HEK293 (cell line): ENCODE measurements around the gene ARHGEF40.

Experiments used
- CTCF ChIA-PET: fragments of 350-600 bp; formaldehyde crosslinking; extraction: SDS; loops from one replicate; lab custom pipeline; 2021; ENCODE audit warnings: antibody characterized with exemption; lab: Yijun Ruan, JAX
- POLR2A ChIA-PET: fragments of 300-600 bp; formaldehyde crosslinking; extraction: SDS; loops from one replicate; lab custom pipeline; 2020; ENCODE audit warnings: antibody characterized with exemption, inconsistent platforms; lab: Yijun Ruan, JAX
- H3K27ac ChIP-seq: fragments of 200-500 bp; sonication (Bioruptor generic); 2 replicates; pipeline ENCODE4 v1.5.1; 2014; ENCODE audit warnings: low read depth, low read length, control low read depth, inconsistent platforms; ENCODE audit errors: extremely low read depth
- H3K36me3 ChIP-seq, 2 experiments: fragments of 200-500 bp in 1 of 2; sonication (Bioruptor generic) in 1 of 2; 1 replicate in 1 of 2; 2 replicates in 1 of 2; pipeline ENCODE4 v1.5.1; 2014 to 2017; ENCODE audit warnings: inconsistent platforms in 2 of 2, low read length in 2 of 2; ENCODE audit not compliant: control insufficient read depth in 2 of 2, insufficient read depth in 1 of 2
- H3K4me1 ChIP-seq: fragments of 200-500 bp; sonication (Bioruptor generic); 2 replicates; pipeline ENCODE4 v1.5.1; 2014; ENCODE audit warnings: mild to moderate bottlenecking, low read length, inconsistent platforms; ENCODE audit not compliant: control insufficient read depth, insufficient read depth
- H3K4me3 ChIP-seq: 2 replicates; pipeline ENCODE4 v1.5.1; 2011; ENCODE audit warnings: low read depth, mild to moderate bottlenecking, control low read depth, low read length, moderate library complexity
- H3K9me3 ChIP-seq: fragments of 200-500 bp; sonication (Bioruptor generic); 2 replicates; pipeline ENCODE4 v1.5.1; 2014; ENCODE audit warnings: low read depth, low read length, inconsistent platforms; ENCODE audit not compliant: control insufficient read depth, insufficient read depth
- GLIS1 ChIP-seq: fragments of 450-650 bp; formaldehyde crosslinking; IDR thresholded peaks from 2 replicates; pipeline ENCODE4 v1.5.1; 2016; ENCODE audit warnings: missing biosample characterization, missing genetic modification characterization
- GLIS2 ChIP-seq: fragments of 450-650 bp; formaldehyde crosslinking; IDR thresholded peaks from 2 replicates; pipeline ENCODE4 v1.5.1; 2016; ENCODE audit warnings: missing biosample characterization, missing genetic modification characterization
- KLF16 ChIP-seq: fragments of 450-650 bp; formaldehyde crosslinking; IDR thresholded peaks from 2 replicates; pipeline ENCODE4 v1.5.1; 2017; ENCODE audit warnings: missing biosample characterization, missing genetic modification characterization
- OSR2 ChIP-seq: fragments of 450-650 bp; formaldehyde crosslinking; IDR thresholded peaks from 2 replicates; pipeline ENCODE4 v1.5.1; 2016; ENCODE audit warnings: missing biosample characterization, missing genetic modification characterization
- REST ChIP-seq: fragments of 450-650 bp; formaldehyde crosslinking; IDR thresholded peaks from 2 replicates; pipeline ENCODE4 v1.5.1; 2016; ENCODE audit warnings: missing biosample characterization, missing genetic modification characterization
- SCRT1 ChIP-seq: fragments of 450-650 bp; formaldehyde crosslinking; IDR thresholded peaks from 2 replicates; pipeline ENCODE4 v1.5.1; 2016; ENCODE audit warnings: missing biosample characterization, missing genetic modification characterization, borderline replicate concordance
- ZNF155 ChIP-seq: fragments of 450-650 bp; formaldehyde crosslinking; IDR thresholded peaks from 2 replicates; pipeline ENCODE4 v1.5.1; 2016; ENCODE audit warnings: missing biosample characterization, missing genetic modification characterization
- ZNF211 ChIP-seq: fragments of 450-650 bp; formaldehyde crosslinking; IDR thresholded peaks from 2 replicates; pipeline ENCODE4 v1.5.1; 2016; ENCODE audit warnings: low read depth, missing biosample characterization, missing genetic modification characterization
- ZNF354C ChIP-seq: fragments of 450-650 bp; formaldehyde crosslinking; IDR thresholded peaks from 2 replicates; pipeline ENCODE4 v1.5.1; 2016; ENCODE audit warnings: missing biosample characterization, missing genetic modification characterization, low read depth, borderline replicate concordance
- ZNF37A ChIP-seq: fragments of 450-650 bp; IDR thresholded peaks from 2 replicates; pipeline ENCODE4 v1.5.1; 2018; ENCODE audit warnings: missing biosample characterization, missing genetic modification characterization
- ZNF416 ChIP-seq: fragments of 450-650 bp; formaldehyde crosslinking; IDR thresholded peaks from 2 replicates; pipeline ENCODE4 v1.5.1; 2016; ENCODE audit warnings: missing biosample characterization, missing genetic modification characterization
- ZNF433 ChIP-seq: fragments of 450-650 bp; formaldehyde crosslinking; IDR thresholded peaks from 2 replicates; pipeline ENCODE4 v1.5.1; 2016; ENCODE audit warnings: missing biosample characterization, missing genetic modification characterization, low read depth
- ZNF580 ChIP-seq: fragments of 450-650 bp; formaldehyde crosslinking; IDR thresholded peaks from 2 replicates; pipeline ENCODE4 v1.5.1; 2016; ENCODE audit warnings: missing biosample characterization, missing genetic modification characterization
- ZNF600 ChIP-seq: fragments of 450-650 bp; formaldehyde crosslinking; IDR thresholded peaks from 2 replicates; pipeline ENCODE4 v1.5.1; 2016; ENCODE audit warnings: missing biosample characterization, missing genetic modification characterization

The ARHGEF40 gene

GRCh38 chr14:21072781-21073339, 2.8 kb downstream of the ARHGEF40 start (continued):
- TF ChIP-seq ZNF354C (tag by site-specific recombination): no peak
- no peak for TF ChIP-seq ZNF416 (tag by site-specific recombination)
- TF ChIP-seq ZNF433 (tag by site-specific recombination): no peak
- no peak for TF ChIP-seq ZNF155
- TF ChIP-seq REST (tag by site-specific recombination): no peak

GRCh38 chr14:21073921-21074320, 3.8 kb downstream of the ARHGEF40 start:
- H3K4me1 ChIP-seq: peaks cover 12% of the 10 kb centered on the region
- H3K4me3 ChIP-seq: no peak overlapping the region
- TF ChIP-seq ZNF37A (tag by site-specific recombination): no peak
- no peak for TF ChIP-seq SCRT1 (tag by site-specific recombination)
- no peak for TF ChIP-seq ZNF211 (tag by site-specific recombination)
- TF ChIP-seq OSR2 (tag by site-specific recombination): no peak
- CTCF ChIA-PET: interaction anchor here (4.1 to 4.3 kb wide), 2 partner anchors 31 to 59 kb away, joined by 39 to 61 read pairs; no protein-coding TSS in a partner anchor
- no peak overlapping the region for H3K27ac ChIP-seq
- no peaks in the 10 kb centered on the region for H3K9me3 ChIP-seq
- POLR2A ChIA-PET: no interaction called here
- H3K36me3 ChIP-seq: peaks cover 0 to 58% of the 10 kb centered on the region in 2 experiments; a peak in 1 of 3 replicates

GRCh38 chr14:21074398-21075272, 4.5 kb downstream of the ARHGEF40 start:
- ChIA-PET POLR2A (interaction anchor here (0.9 kb wide), 1 partner anchor 59 kb away, joined by 3 read pairs; no protein-coding TSS in a partner anchor), CTCF (interaction anchor here (1.7 kb wide), 1 partner anchor 18 kb away, joined by 8 read pairs; no protein-coding TSS in a partner anchor)
- peaks cover 9% of the 10 kb centered on the region for H3K4me1 ChIP-seq
- H3K36me3 ChIP-seq: peaks cover 0 to 65% of the 10 kb centered on the region in 2 experiments; a peak in 1 of 3 replicates
- H3K27ac ChIP-seq: no peak overlapping the region
- peak; percentile 77 for TF ChIP-seq GLIS1
- TF ChIP-seq ZNF600 (tag by site-specific recombination): 0 out of 2 replicates have a peak, but pooled peaks have one; percentile 30
- no peak for TF ChIP-seq KLF16 (tag by site-specific recombination)
- TF ChIP-seq GLIS2 (tag by site-specific recombination): 0 out of 2 replicates have a peak, but pooled peaks have one; percentile 17
- no peak for TF ChIP-seq ZNF580 (tag by site-specific recombination)
- H3K9me3 ChIP-seq: no peaks in the 10 kb centered on the region
- no peak overlapping the region for H3K4me3 ChIP-seq
